Fibroblast of lung (primary cell): Measurements from ENCODE around the gene CDH5. TPM values are rescaled to one million over a fixed set of nuclear protein-coding genes. Genes with fewer than 3 reads are reported as not detected.
A peak's percentile ranks its signal among the peaks of the same experiment; 100 is the strongest.

Source experiments
- DNase-seq, 2 donors: peaks; one replicate each; pipeline versions ENCODE4 v3.0.0 to v3.0.0-alpha.2; 2010; ENCODE audit warnings: low read depth in 2 of 2
- H2AFZ ChIP-seq: 2 replicates; pipeline ENCODE4 v1.5.1; 2012; ENCODE audit warnings: low read length, control low read depth, inconsistent platforms
- H3K27ac ChIP-seq: 2 replicates; pipeline ENCODE4 v1.5.1; 2011; ENCODE audit warnings: low read length, control low read depth; ENCODE audit not compliant: insufficient read depth
- H3K27me3 ChIP-seq: 2 replicates; pipeline ENCODE4 v1.5.1; 2011; ENCODE audit warnings: mild to moderate bottlenecking, low read length; ENCODE audit not compliant: control insufficient read depth, insufficient read depth
- H3K36me3 ChIP-seq: 2 replicates; pipeline ENCODE4 v1.5.1; 2011; ENCODE audit warnings: low read length; ENCODE audit not compliant: control insufficient read depth, insufficient read depth
- H3K4me1 ChIP-seq: 2 replicates; pipeline ENCODE4 v1.5.1; 2011; ENCODE audit warnings: low read length; ENCODE audit not compliant: control insufficient read depth, insufficient read depth; ENCODE audit errors: extremely low read depth
- H3K4me2 ChIP-seq: 2 replicates; pipeline ENCODE4 v1.5.1; 2011; ENCODE audit warnings: low read length, control low read depth; ENCODE audit not compliant: insufficient read depth; ENCODE audit errors: extremely low read depth
- H3K4me3 ChIP-seq, 4 experiments: fragments of 200-600 bp in 1 of 4; sonication (generic) in 1 of 4; replicated peaks in 1 of 4; 2 replicates each; pipeline ENCODE4 v1.5.1; 2011 to 2016; ENCODE audit warnings: low read length in 4 of 4, low read depth in 3 of 4, mild to moderate bottlenecking in 3 of 4, control low read depth in 2 of 4, inconsistent platforms in 1 of 4, mixed read lengths in 1 of 4; ENCODE audit not compliant: insufficient read depth in 1 of 4; ENCODE audit errors: control extremely low read depth in 1 of 4
- H3K79me2 ChIP-seq: 2 replicates; pipeline ENCODE4 v1.5.1; 2012; ENCODE audit warnings: mild to moderate bottlenecking, low read length, inconsistent platforms; ENCODE audit not compliant: control insufficient read depth, insufficient read depth
- H3K9ac ChIP-seq: 2 replicates; pipeline ENCODE4 v1.5.1; 2011; ENCODE audit warnings: mild to moderate bottlenecking, low read length, control low read depth; ENCODE audit not compliant: insufficient read depth
- H3K9me3 ChIP-seq: 2 replicates; pipeline ENCODE4 v1.5.1; 2012; ENCODE audit warnings: low read depth, low read length; ENCODE audit not compliant: control insufficient read depth, insufficient read depth
- H4K20me1 ChIP-seq: 2 replicates; pipeline ENCODE4 v1.5.1; 2011; ENCODE audit warnings: low read length; ENCODE audit not compliant: control insufficient read depth, insufficient read depth; ENCODE audit errors: extremely low read depth
- CTCF ChIP-seq, 2 donors: IDR thresholded peaks in 1 of 2; conservative IDR thresholded peaks in 1 of 2; 1 replicate in 1 of 2; 2 replicates in 1 of 2; pipeline ENCODE4 v1.5.1; 2011 to 2012; ENCODE audit warnings: low read length in 2 of 2, control low read depth in 1 of 2, inconsistent platforms in 1 of 2, low read depth in 1 of 2, mild to moderate bottlenecking in 1 of 2
- EZH2 ChIP-seq: IDR thresholded peaks from 2 replicates; pipeline ENCODE4 v1.5.1; 2012; ENCODE audit warnings: low read length, control low read depth, mild to moderate bottlenecking; ENCODE audit errors: missing control alignments
- polyA plus RNA-seq, 2 donors: library from polyadenylated mRNA; depleted of rRNA in 1 of 2; stranded (reverse) in 1 of 2; unstranded in 1 of 2; fragments of >200 nt; gene quantifications; 2 replicates each; pipeline ENCODE4 v1.2.1, GENCODE V29; 2011 to 2012; ENCODE audit warnings: missing spikeins in 1 of 2
- total RNA-seq: library from RNA; depleted of rRNA; stranded (reverse); fragments of >200 nt; gene quantifications from 2 replicates; pipeline ENCODE4 v1.2.1, GENCODE V29; 2014

Gene CDH5
- total and polyA plus RNA-seq, 2 donors (not counting 1 experiment from before 2014, with no cell fraction given), result 0.02 TPM; not detected in 1

- H3K79me2 ChIP-seq, result no peaks in the 10 kb centered on the region
- H3K27ac ChIP-seq, result no peak overlapping the region
- no peak overlapping the region for H2AFZ ChIP-seq
- no peak overlapping the region for H3K9ac ChIP-seq
- no peaks in the 10 kb centered on the region for H3K36me3 ChIP-seq
- H3K4me3 ChIP-seq, result no peak overlapping the region
- no peak for DNase-seq
- no peaks in the 10 kb centered on the region for H3K4me1 ChIP-seq
- H3K4me2 ChIP-seq, result no peak overlapping the region
- H3K27me3 ChIP-seq, result peaks cover under 1% of the 10 kb centered on the region
- TF ChIP-seq CTCF (conservative IDR thresholded peaks at IDR 0.05 in 1 of 2, IDR thresholded peaks at IDR 0.05 in 1 of 2; ENCODE audit: low read depth in 1 of 2, low read length in 2 of 2) (no peak), EZH2 (no peak)
- no peaks in the 10 kb centered on the region for H3K9me3 ChIP-seq
- H4K20me1 ChIP-seq, result no peaks in the 10 kb centered on the region
Measured at GRCh38 chr16:66354034-66354909, 12.2 kb upstream of the CDH5 start.

GRCh38 chr16:66355526-66355925, 11.0 kb upstream of the CDH5 start:
- Histone ChIP-seq H4K20me1 (no peaks in the 10 kb centered on the region), H3K27me3 (peaks cover 2% of the 10 kb centered on the region), H2AFZ (no peak overlapping the region), H3K9ac (no peak overlapping the region), H3K79me2 (no peaks in the 10 kb centered on the region), H3K4me2 (no peak overlapping the region), H3K9me3 (no peaks in the 10 kb centered on the region), H3K36me3 (no peaks in the 10 kb centered on the region), H3K4me3 (no peak overlapping the region), H3K27ac (no peak overlapping the region), H3K4me1 (no peaks in the 10 kb centered on the region)
- no peak for DNase-seq
- TF ChIP-seq EZH2, result no peak
- TF ChIP-seq CTCF (conservative IDR thresholded peaks at IDR 0.05 in 1 of 2, IDR thresholded peaks at IDR 0.05 in 1 of 2; ENCODE audit: low read depth in 1 of 2, low read length in 2 of 2), result no peak

GRCh38 chr16:66357523-66357928, 9.0 kb upstream of the CDH5 start:
- H3K4me3 ChIP-seq, result no peak overlapping the region
- H3K79me2 ChIP-seq, result no peaks in the 10 kb centered on the region
- TF ChIP-seq EZH2 (no peak), CTCF (conservative IDR thresholded peaks at IDR 0.05 in 1 of 2, IDR thresholded peaks at IDR 0.05 in 1 of 2; ENCODE audit: low read depth in 1 of 2, low read length in 2 of 2) (peak; percentile 61 to 83)
- no peaks in the 10 kb centered on the region for H4K20me1 ChIP-seq
- H3K27me3 ChIP-seq, result peaks cover 2% of the 10 kb centered on the region
- H3K27ac ChIP-seq, result no peak overlapping the region
- no peak overlapping the region for H2AFZ ChIP-seq
- H3K9me3 ChIP-seq, result no peaks in the 10 kb centered on the region
- no peaks in the 10 kb centered on the region for H3K36me3 ChIP-seq
- no peak overlapping the region for H3K9ac ChIP-seq
- peak; percentile 75 to 85 for DNase-seq
- H3K4me2 ChIP-seq, result no peak overlapping the region
- no peaks in the 10 kb centered on the region for H3K4me1 ChIP-seq
